Large intestine (tissue), 3 donors: ENCODE results near the gene HOXB13. TPM values are rescaled to one million over a fixed set of nuclear protein-coding genes. Genes with fewer than 3 reads are reported as not detected.

Experiments used
- DNase-seq, 2 donors: peaks; one replicate each; pipeline versions ENCODE4 v3.0.0 to v3.0.0-alpha.2; 2013
- H3K27ac ChIP-seq: one replicate; pipeline ENCODE4 v1.5.1; 2013; ENCODE audit warnings: low read length
- H3K27me3 ChIP-seq: 2 replicates; pipeline ENCODE4 v1.6.1; 2013; ENCODE audit warnings: low read length; ENCODE audit not compliant: control insufficient read depth, insufficient read depth
- H3K36me3 ChIP-seq: 2 replicates; pipeline ENCODE4 v1.6.1; 2013; ENCODE audit warnings: low read length; ENCODE audit not compliant: control insufficient read depth, insufficient read depth
- H3K4me1 ChIP-seq: one replicate; pipeline ENCODE4 v1.6.1; 2013; ENCODE audit warnings: low read length; ENCODE audit not compliant: control insufficient read depth, insufficient read depth
- H3K4me3 ChIP-seq: one replicate; pipeline ENCODE4 v1.5.1; 2013; ENCODE audit warnings: low read length
- H3K9me3 ChIP-seq: one replicate; pipeline ENCODE4 v1.6.1; 2013; ENCODE audit warnings: mild to moderate bottlenecking, low read depth, low read length, moderate library complexity; ENCODE audit not compliant: control insufficient read depth
- whole genome bisulfite sequencing: methylation state at CpG from one replicate; pipeline ENCODE4 v1.1.5; 2013; ENCODE audit warnings: low lambda C conversion rate; ENCODE audit not compliant: insufficient coverage; 5-methylcytosine and 5-hydroxymethylcytosine counted together
- polyA plus RNA-seq: library from polyadenylated mRNA; unstranded; fragments of 120-200 nt; gene quantifications from one replicate; pipeline ENCODE4 v1.2.1, GENCODE V29; 2013

The HOXB13 gene
- polyA plus RNA-seq, 1 donor = not detected

DNA sequence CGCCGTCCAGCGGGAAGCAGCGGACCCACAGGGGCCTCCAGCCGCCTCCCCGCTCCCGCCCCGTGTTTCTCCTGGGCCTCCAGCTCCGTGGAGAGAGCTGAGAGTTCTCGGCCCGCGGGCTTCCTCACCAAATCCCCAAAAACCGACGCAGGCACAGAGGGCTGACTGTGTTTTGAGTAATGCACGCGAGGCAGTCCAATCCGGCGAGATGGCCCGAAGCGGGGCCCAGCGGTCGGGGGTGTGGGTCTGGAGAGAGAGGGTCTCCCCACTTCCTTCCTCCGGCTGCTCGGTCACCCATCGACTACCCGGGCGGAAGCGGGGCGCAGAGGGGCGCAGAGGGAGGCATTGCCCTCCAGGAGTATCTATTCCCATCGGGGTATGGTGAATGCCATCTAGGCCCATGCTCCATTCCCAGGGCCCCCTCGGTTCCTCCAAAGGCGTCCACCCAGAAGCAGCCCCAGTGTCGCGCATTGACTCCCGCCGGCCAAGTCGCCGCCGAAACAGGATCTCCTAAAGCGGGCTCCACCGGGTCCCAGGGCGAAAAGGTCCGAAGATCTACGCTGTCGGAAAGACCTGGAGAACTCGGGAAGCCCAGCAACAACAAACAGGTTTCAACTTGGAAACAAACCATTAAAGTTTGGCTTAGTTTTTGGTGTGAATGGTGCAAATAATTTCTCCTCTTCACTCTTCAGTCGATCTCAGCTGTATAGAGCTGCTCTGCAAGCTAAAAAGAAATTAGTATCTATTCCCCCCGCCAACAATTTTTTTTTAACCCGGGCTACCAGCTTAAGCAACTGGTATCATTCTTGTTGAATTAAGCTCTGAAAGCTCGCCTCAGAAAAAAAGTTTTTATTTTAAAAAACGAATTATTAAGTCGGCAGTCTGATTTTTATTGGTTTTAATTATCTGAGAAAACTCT lies 19.2 kb upstream of the HOXB13 start:
- Histone ChIP-seq H3K36me3 (no peaks in the 10 kb centered on the region), H3K4me1 (no peaks in the 10 kb centered on the region), H3K9me3 (peaks cover 10% of the 10 kb centered on the region), H3K27ac (no peak overlapping the region), H3K4me3 (no peak overlapping the region), H3K27me3 (peaks cover 96% of the 10 kb centered on the region)
- WGBS = 9% methylated on average over 6 of the region's 53 CpGs
- DNase-seq = no peak

DNA sequence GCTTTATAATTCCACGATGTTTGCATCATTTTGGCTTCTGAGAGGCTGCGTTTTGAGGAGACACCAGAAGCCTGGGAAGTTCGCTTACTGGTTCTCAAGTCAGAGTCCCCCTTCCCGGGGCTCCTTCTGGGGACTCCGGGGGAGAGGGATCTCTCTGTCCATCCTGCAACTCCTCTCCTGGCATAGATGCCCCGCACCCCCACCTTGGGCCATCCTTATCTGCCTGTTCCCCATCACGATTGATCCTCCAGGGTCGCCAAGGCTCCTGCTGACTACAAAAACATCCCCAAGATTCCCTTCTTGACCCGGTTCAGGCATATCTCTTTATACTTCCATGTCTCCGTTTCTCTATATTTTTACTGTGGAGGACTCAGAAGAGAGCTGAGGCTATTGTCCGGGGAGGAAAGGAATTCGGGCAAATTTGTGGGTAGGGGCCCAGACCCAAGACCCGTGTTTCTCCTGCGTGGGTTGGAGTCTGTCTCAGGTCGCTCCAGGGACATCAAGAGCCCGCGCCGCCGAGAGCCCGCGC lies 18.4 kb upstream of the HOXB13 start:
- Histone ChIP-seq H3K4me3 (no peak overlapping the region), H3K9me3 (peaks cover 8% of the 10 kb centered on the region), H3K4me1 (no peaks in the 10 kb centered on the region), H3K27ac (no peak overlapping the region), H3K27me3 (peaks cover 95% of the 10 kb centered on the region), H3K36me3 (no peaks in the 10 kb centered on the region)
- WGBS = no CpG with 5 or more reads among the region's 21 CpGs
- DNase-seq = no peak

DNA sequence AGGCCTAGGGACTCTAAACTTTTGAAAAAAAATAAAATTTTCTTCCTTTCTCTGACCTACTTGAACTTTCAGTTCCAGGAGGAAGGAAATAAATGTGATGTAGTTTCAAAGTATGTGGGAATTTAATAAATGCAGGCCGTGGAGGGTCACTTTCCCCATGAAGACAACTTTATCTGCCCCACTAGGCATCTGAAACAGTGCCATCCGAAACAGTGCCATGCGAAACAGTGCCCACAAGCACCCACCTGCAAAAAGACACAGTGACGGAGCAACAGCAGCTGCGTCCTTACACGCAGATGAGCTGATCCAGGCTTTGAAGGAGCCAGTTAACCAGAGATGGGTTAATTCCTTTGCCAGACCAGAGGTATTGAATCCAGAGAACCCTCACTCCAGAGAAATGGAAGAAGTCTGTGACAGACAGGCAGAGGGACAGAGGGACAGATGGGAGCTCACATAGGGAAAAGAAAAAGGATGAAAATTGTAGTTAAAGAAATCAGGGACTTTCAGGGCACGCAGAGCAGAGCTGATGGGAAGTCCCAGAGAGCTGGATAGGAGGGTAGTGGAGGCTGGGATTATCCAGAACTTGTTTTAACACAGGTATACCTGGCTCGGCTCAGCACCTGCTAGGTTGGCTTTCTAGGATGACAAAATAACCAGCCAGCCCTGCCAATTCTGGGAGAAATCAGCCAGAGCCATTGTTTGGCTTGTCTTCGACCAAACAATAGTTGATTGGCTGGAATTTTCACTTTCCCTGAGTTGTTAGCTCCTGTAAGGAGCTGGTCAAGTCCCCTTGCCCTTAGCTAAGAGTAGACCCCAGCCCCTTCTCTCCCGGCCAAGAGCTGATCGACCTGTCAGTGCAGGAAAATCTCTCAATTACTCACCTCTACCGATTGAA lies 17.1 kb upstream of the HOXB13 start:
- peaks cover 8% of the 10 kb centered on the region for H3K9me3 ChIP-seq
- DNase-seq = no peak
- no peak overlapping the region for H3K27ac ChIP-seq
- no CpG with 5 or more reads among the region's 12 CpGs for WGBS
- H3K4me1 ChIP-seq = no peaks in the 10 kb centered on the region
- H3K27me3 ChIP-seq = peaks cover 95% of the 10 kb centered on the region
- H3K36me3 ChIP-seq = no peaks in the 10 kb centered on the region
- H3K4me3 ChIP-seq = no peak overlapping the region

DNA sequence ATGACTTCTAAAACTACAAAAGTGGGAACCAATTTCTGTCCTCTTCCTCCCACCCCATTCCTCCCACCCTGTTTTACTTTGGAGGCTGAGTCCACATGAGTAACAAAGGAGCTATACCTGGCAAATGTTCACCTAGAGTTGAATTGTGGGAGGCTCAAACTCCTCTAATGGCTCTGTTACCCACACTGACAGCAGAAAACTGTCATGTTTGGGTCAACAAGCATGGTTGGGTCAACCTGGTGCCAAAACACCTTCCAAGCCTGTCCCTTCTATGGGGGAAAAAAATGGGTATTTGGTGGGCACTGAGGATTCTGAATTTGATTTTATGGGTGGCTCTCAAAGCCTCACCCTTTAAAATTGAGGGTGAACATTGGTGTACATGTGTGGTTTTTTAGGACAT lies 12.0 kb upstream of the HOXB13 start:
- Histone ChIP-seq H3K27me3 (peaks cover 99% of the 10 kb centered on the region), H3K9me3 (no peaks in the 10 kb centered on the region), H3K36me3 (no peaks in the 10 kb centered on the region), H3K4me1 (no peaks in the 10 kb centered on the region), H3K4me3 (no peak overlapping the region), H3K27ac (no peak overlapping the region)
- DNase-seq = no peak

DNA sequence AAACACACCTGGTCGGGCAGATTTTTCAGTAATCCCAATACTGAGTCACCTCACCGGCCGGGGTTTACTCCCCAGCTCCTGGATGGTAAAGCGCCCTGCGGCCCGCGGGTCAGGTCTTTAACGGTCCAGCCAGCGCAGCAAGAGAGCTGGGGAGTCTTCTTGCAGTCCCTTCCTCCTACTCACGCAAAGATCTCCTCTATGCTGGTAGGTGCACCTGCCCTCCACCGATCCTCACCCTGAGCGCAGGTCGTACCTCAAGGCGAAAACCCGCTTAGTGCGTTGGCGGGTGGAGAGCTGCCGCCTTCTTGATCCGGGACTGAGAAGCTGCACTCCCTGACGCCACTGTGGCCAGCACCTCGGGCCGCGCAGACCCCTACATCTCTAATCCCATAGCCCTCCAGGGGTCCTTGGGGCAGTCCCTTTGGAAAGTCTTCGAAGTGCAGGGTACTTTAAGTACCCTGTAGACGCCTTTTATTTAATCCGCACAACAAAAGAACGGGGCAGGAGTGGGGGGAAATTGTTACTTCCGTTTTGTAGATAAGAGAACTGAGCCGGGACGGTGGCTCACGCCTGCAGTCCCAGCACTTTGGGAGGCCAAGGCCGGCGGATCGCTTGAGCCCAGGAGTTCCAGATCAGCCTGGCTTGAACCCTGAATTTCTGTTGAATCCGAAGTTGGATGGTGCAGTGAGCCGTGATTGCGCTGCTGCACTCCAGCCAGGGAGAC lies 10.4 kb upstream of the HOXB13 start:
- Histone ChIP-seq H3K36me3 (no peaks in the 10 kb centered on the region), H3K4me1 (no peaks in the 10 kb centered on the region), H3K27ac (no peak overlapping the region), H3K27me3 (peaks cover 99% of the 10 kb centered on the region), H3K4me3 (no peak overlapping the region), H3K9me3 (peaks cover 2% of the 10 kb centered on the region)
- no peak for DNase-seq
- 17% methylated on average over 1 of the region's 37 CpGs for WGBS

DNA sequence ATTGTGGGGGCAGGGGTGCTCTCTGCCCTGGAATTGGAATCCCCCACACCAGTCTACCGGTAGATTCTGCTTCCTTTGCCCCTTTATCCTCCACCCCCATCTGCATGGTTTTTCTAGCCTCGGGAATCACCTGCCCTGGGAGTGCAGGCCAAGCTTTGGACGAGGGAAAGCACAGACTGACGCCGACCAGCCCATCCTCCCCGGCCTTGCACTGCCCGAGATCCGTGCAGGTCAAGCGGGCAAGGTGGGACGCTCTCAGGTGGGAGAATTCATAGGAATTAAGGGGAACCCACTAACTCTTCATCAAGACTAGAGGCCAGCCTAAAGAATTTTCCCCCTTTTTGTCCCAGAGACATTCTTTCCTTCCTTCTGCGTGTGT lies 9.9 kb upstream of the HOXB13 start:
- peaks cover 99% of the 10 kb centered on the region for H3K27me3 ChIP-seq
- peaks cover 2% of the 10 kb centered on the region for H3K9me3 ChIP-seq
- no peaks in the 10 kb centered on the region for H3K36me3 ChIP-seq
- no CpG with 5 or more reads among the region's 11 CpGs for WGBS
- no peak for DNase-seq
- H3K4me3 ChIP-seq = no peak overlapping the region
- no peaks in the 10 kb centered on the region for H3K4me1 ChIP-seq
- no peak overlapping the region for H3K27ac ChIP-seq

DNA sequence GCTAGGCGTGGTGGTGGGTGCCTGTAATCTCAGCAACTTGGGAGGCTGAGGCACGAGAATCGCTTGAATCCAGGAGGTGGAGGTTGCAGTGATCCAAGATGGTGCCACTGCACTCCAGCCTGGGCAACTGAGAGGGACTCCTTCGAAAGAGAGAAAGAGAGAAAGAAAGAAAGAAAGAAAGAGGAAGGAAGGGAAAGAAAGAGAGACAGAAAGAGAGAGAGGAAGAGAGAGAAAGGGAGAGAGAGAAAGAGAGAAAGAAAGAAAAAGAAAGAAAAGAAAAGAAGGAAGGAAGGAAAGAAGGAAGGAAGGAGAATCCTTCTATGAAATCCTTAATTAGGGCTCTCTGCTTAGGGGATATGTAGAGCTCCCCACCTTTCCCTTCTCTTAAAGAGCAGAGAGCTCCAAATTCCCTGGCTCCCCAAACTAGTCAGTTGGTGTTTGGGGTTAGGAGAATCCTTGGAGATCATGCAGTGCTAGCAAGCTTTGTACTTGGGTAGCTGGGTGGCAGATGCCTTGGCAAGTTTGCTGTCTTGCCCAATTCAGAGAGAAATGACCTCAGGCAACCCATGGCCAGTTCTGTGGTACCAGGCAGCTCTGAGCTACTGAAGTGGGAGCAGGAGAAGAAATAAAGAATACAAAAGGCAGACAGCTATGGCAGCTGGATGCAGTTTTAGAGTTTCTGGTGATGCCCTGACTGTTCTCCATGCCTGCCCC lies 8.9 kb upstream of the HOXB13 start:
- Histone ChIP-seq H3K36me3 (no peaks in the 10 kb centered on the region), H3K9me3 (peaks cover 8% of the 10 kb centered on the region), H3K4me1 (peaks cover 8% of the 10 kb centered on the region), H3K27me3 (peaks cover 99% of the 10 kb centered on the region), H3K27ac (no peak overlapping the region), H3K4me3 (no peak overlapping the region)
- WGBS = 67% methylated on average over 1 of the region's 4 CpGs
- no peak for DNase-seq

DNA sequence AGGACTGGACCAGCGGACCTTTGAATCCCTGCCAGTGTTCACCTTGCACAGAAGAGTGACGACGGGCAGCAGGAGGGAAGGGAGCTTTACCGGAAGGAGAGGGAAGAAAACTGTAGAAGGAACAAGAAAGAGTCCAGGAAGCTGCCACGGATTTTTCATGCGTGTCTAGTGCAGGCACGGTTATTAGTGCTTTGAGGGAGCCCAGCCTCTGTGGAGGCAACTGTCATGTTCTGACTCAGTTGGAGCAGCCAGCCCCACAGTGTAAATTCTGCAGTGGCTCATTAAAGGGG lies 6.5 kb upstream of the HOXB13 start:
- Histone ChIP-seq H3K9me3 (peaks cover 8% of the 10 kb centered on the region), H3K36me3 (no peaks in the 10 kb centered on the region), H3K27me3 (peaks cover 100% of the 10 kb centered on the region), H3K4me1 (peaks cover 8% of the 10 kb centered on the region), H3K4me3 (no peak overlapping the region), H3K27ac (no peak overlapping the region)
- no peak for DNase-seq
- WGBS = no CpG with 5 or more reads among the region's 7 CpGs

DNA sequence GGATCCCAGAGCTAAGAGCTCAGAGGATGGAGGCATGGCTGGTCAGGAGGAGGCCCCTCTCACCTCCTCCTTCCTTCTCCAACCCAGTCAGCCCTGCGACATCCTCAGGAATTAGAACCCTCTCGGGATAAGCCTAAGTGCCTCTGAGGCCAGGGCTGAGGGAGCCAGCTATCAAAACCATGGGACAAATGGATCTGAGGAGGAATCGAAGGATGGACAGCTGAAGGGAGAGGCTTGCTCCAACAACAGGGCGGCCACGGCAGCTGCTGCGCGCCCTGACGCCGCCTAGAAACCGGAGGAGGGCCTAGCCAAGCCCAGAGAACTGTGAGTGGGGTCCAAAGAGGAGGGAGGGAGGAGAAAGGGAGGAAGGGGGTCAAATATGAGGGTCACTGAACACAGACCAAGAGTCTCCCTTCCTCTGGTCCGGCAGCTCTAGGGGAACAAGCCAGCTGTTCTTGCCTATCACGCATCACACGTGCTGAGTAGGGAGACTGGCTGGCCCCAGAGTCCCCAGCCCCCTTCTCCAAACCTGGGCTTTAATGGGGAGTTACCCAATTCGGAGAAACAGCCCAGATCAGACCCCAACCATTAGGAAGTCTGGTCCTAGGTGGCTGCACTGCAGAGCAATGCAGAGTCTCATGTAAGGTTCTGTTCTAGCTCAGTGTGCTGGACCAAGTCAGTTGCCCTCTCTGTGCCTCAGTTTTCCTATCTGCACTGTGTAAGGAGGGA lies 5.9 kb upstream of the HOXB13 start:
- H3K36me3 ChIP-seq = no peaks in the 10 kb centered on the region
- H3K4me3 ChIP-seq = no peak overlapping the region
- peaks cover 8% of the 10 kb centered on the region for H3K4me1 ChIP-seq
- H3K9me3 ChIP-seq = peaks cover 8% of the 10 kb centered on the region
- no CpG with 5 or more reads among the region's 14 CpGs for WGBS
- peaks cover 100% of the 10 kb centered on the region for H3K27me3 ChIP-seq
- no peak for DNase-seq
- H3K27ac ChIP-seq = no peak overlapping the region
